ENCODE results near the gene ZDHHC3. TPM values are rescaled to one million over a fixed set of nuclear protein-coding genes. Genes with fewer than 3 reads are reported as not detected.
"Not testable (repeated sequence)": the region's sequence is repeated elsewhere in the genome, so short reads cannot be mapped to it uniquely, and the experiment has no call there.

The ZDHHC3 gene
- total RNA-seq, 1 donor from 2014 or later: 36.6 TPM

DNA sequence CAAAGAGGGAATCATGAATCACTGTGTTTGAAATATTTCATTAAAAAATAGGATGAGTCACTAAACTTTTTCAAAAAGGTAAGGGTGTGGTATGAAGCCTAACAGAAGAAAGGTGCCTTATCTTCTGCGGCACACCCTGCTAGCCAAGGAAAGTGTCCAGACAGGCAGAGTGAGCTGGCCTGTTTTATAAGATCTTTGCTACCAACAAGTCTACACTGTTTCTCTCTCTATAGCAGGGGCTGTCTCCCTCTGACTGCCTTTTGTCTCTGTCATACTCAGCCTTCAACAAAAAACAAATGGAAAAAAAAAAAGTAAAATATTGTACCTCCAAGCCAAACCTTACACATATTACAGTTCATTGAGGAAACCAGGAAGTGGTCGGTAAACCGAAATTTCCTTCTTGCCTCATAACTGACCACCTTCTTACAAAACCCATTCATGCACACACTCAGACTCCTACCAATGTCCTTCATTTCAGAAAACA is 9.1 kb downstream of the ZDHHC3 start:
- DNase-seq (ENCODE audit: low spot score) (no peak), ATAC-seq (no peak)

- DNase-seq (ENCODE audit: low spot score) (no peak), ATAC-seq (no peak)
These were observed 10.8 kb downstream of the ZDHHC3 start for GRCh38 chr3:44965165-44965564.

DNA sequence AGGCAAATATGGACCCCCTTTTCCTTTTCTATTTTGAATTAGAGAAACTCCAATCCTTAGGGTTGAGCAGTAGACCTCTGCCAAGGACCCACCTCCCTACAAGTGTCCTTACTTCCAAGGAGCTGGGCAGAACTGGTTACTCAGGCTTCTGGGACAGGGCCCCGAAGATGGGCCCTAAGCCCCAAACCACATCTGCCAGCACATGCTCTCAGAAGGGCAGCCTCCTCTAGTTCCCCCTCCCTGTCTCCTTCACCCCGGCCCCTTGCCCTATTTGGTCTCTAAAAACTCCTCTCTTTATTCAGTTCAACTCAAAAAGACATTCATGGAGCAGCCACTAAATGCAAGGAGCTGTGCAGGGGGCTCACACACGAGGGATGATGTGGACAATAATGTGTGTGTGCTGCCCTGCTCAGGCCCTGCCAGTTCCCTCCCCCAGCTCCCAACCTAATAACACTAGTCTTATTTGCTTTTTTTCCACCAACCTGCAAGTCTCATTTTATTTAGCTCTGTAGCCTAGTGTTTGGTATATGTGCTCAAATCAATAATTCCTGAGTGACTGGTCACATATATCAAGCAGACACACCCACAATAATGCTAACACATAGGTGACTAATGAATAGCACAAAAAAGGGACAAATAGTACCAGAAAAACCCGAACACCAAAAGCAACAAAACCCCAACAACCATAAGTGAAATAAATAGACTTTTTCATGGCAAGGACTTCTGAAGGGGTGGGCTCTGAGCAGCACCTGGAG is 12.2 kb downstream of the ZDHHC3 start:
- DNase-seq (ENCODE audit: low spot score): no peak
- no peak for ATAC-seq

GRCh38 chr3:44962621-44963393 is 13.2 kb downstream of the ZDHHC3 start:
- no peak for DNase-seq (ENCODE audit: low spot score)
- no peak for ATAC-seq

- ATAC-seq (no peak), DNase-seq (ENCODE audit: low spot score) (no peak)
These were observed 14.1 kb downstream of the ZDHHC3 start for GRCh38 chr3:44961888-44962287.

DNA sequence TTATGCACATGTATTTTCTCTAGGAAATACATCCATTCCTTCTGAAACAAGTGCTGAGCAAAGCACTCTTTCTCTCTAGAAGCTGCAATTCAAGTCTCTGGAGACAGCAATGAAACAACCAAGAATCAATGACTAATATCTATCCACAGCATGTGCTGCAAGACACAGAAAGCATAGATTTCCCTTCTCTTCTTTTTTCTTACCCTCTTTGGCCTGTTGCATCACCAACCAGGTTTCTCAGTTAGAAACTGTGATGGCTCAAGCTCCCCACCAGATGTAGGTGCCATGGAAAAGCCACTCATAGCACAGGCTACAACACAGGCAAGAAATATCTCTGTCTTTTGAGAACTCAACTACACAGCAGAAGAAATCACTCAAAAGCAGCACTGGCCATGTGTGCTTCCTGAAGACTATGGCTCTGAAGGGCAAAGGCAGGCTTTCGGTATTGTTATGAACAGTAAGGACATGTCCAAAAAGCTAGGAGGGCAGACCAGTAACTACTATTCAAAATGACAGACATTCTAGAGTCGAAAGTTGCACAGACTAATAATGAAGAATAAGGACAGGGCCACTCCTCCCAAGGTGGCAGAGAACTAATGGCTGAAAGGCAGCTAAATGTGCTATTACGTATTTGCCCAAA is 15.5 kb downstream of the ZDHHC3 start:
- ATAC-seq (no peak), DNase-seq (ENCODE audit: low spot score) (no peak)

GRCh38 chr3:44958386-44958785 is 17.6 kb downstream of the ZDHHC3 start:
- ATAC-seq: no peak
- DNase-seq (ENCODE audit: low spot score): no peak

- ATAC-seq: no peak
- no peak for DNase-seq (ENCODE audit: low spot score)
These were observed 18.0 kb downstream of the ZDHHC3 start for GRCh38 chr3:44957986-44958385.

DNA sequence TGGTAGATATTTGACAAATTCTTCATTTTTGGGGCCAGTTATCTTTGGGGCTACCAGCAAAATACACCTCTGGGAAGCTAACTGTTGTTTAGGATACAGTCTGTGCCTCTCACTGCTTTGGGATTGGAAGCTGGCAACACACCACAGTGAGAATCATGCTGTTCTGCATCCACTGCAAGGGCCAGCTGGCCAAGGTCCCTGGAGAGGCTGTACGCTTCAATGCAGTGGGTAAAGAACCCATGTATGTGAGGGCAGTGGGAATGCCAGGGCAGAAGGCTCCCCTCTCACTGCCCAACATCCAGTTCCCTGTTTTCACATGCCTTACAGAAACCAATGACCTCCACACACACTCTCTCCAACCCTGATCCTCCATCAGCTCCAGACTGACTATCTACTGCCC is 20.1 kb downstream of the ZDHHC3 start:
- ATAC-seq (no peak), DNase-seq (ENCODE audit: low spot score) (no peak)

DNA sequence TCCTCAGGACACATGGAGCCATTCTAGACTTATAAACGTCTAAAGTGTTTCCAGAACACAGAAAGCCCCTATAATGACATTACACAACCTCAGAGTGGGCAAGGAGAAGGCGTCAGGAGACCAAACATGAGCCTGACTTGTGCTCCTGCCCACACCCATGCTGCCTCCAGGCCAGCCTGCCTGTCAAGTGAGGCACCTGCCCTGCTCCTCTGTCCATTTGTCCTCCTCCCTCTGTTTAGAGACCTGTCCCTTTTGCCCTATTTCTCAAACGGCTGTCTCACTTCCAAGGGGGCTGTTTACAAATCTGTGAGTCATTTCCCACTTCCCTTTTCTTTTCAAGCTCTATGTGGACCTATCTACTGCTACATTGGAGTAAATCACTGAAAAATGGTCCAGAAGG is 21.0 kb downstream of the ZDHHC3 start:
- no peak for DNase-seq (ENCODE audit: low spot score)

GRCh38 chr3:44954304-44954703 is 21.7 kb downstream of the ZDHHC3 start:
- no peak for ATAC-seq
- no peak for DNase-seq (ENCODE audit: low spot score)

More for the DNA sequence above, 21.0 kb downstream of the ZDHHC3 start:
- ATAC-seq: peak; percentile 73

DNA sequence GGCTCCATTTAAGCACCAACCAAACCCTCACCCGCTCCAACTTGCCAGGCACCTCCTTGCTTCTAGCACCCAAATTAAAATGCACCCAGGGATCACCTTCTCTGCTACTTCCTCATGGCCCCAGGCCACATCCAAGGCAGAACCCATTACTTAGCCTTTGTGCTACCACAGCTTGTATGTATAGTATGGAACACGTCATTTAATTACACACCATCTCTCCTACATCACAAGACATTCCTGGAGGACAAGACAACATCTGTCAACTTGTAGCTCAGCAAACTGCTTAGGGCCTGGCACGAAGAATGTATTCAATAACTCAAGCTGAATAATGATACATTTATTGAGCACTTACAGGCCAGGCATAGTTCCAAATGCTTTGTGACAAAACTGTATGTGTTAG is 23.3 kb downstream of the ZDHHC3 start:
- no peak for ATAC-seq

DNA sequence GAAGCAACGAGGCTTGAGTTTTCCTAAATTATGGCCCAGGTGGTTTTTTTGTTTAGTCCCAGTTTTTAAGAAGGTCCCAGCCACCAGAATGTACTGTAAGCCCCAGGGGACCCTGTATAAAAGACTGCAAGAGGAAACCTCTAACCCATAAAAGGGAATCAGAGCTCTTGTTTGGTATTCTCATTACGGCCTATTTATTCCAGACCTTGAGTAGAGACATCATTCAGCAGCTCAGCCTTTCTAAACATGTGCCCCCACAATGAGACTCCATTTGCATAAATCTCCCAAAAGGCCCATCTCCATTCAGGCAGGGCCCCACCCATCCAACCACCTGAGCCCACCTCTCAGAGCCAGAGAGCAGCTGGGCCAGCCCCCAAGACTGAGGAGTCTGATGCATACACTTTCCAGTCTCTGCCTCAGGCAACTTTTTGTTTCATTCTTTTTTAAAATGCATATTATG is 25.7 kb downstream of the ZDHHC3 start:
- no peak for DNase-seq (ENCODE audit: low spot score)
- ATAC-seq: no peak

More for the DNA sequence above, 23.3 kb downstream of the ZDHHC3 start:
- DNase-seq (ENCODE audit: low spot score): no peak

DNA sequence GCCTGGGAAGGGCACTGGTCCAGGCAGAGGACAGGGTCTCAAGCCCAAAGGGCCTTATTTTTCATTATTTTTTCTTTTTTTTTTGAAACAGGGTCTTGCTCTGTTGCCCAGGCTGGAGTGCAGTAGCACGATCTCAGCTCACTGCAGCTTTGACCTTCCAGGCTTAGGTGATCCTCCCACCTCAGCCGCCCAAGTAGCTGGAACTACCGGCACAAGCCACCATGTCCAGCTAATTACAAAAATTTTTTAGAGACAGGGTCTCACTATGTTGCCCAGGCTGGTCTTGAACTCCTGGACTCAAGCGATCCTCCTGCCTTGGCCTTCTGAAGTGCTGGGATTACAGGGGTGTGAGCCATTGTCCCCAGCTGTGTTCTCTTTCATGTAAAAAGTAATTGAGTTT is 26.2 kb downstream of the ZDHHC3 start:
- not testable (repeated sequence) for ATAC-seq

DNA sequence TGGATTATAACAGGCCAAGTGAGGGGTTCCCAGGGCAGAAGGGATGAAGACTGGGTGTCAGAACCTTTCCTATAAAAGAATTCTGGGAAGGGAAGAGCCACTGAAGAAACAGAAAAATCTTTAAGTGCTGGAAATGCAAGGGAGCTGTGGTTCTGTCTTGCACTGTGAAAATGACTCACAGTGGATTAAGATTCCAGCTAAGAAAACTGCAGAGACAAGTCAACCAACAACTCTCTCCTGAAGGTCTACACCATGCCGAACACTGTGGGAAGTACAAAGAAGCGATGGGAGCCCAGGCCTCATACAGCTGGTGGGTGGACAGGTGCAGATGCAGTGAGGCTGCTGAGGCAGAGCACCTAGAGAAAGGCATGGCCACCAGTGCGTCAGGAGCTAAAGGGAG is 27.7 kb downstream of the ZDHHC3 start:
- ATAC-seq: no peak

More for the DNA sequence above, 26.2 kb downstream of the ZDHHC3 start:
- DNase-seq (ENCODE audit: low spot score): not testable (repeated sequence)

GRCh38 chr3:44942202-44942921 is 33.6 kb downstream of the ZDHHC3 start:
- ATAC-seq (no peak), DNase-seq (ENCODE audit: low spot score) (no peak)

More for the DNA sequence above, 27.7 kb downstream of the ZDHHC3 start:
- DNase-seq (ENCODE audit: low spot score): no peak

- DNase-seq (ENCODE audit: low spot score): no peak
- no peak for ATAC-seq
These were observed 36.4 kb downstream of the ZDHHC3 start for GRCh38 chr3:44939581-44940036.

GRCh38 chr3:44932986-44933944 is 42.7 kb downstream of the ZDHHC3 start:
- ATAC-seq (no peak), DNase-seq (ENCODE audit: low spot score) (no peak)

DNA sequence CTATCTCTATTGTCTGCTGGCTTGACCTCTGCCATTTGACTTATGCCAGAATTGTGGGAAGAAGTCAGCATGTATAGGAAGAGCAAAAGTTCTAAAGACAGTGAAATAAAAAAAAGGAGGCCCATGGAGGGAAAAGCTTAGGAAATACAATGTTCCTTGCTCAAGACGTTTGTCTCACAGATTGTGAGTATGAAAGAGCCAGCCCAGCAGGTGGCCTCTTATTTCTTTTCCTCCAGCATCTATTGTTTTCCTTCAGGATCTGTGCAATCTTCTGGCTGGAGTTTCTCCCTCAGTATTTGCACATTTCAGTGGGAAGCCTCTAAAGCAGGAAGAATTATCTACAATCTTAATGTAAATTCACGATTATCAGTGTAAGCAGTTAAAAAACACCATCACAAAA is 43.7 kb downstream of the ZDHHC3 start:
- DNase-seq (ENCODE audit: low spot score) (no peak), ATAC-seq (no peak)

Measured in left lobe of liver (tissue), 2 donors.